HCT116 (cell line): Measurements from ENCODE around the gene ZNF274. TPM values are rescaled to one million over a fixed set of nuclear protein-coding genes. Genes with fewer than 3 reads are reported as not detected.
A peak's percentile ranks its signal among the peaks of the same experiment; 100 is the strongest.

Experiments used
- ATAC-seq: fragments of 200-7000 bp; cut with Tn5 transposase; 2 replicates; pipeline ENCODE4 v1.9.1; 2020; ENCODE audit warnings: mild to moderate bottlenecking, moderate library complexity
- Bru-seq: library from RNA; stranded (reverse); fragments of 400-500 nt; gene quantifications from one replicate; lab custom pipeline; 2021; lab: Mats Ljungman, UMichigan
- BruChase-seq, 2 experiments: library from RNA; stranded (reverse); fragments of 400-500 nt; gene quantifications; one replicate each; lab custom pipeline; 2021; lab: Mats Ljungman, UMichigan
- BruUV-seq: library from RNA; stranded (reverse); fragments of 400-500 nt; replicated peaks from 2 replicates; lab custom pipeline; 2021; lab: Mats Ljungman, UMichigan
- CTCF ChIA-PET: fragments of 300-600 bp; sonication (Branson Sonifier 250); formaldehyde crosslinking; loops from one replicate; lab custom pipeline; 2021; ENCODE audit warnings: antibody characterized with exemption; lab: Charles Lee
- POLR2A ChIA-PET: fragments of 300-600, 350-600 bp; sonication (Branson Sonifier 250); formaldehyde crosslinking; loops from one replicate; lab custom pipeline; 2021; ENCODE audit warnings: antibody characterized with exemption; lab: Charles Lee
- RAD21 ChIA-PET, 2 experiments: fragments of 300-600 bp; sonication (Branson Sonifier 250); formaldehyde crosslinking; loops; one replicate each; lab custom pipeline; 2023; ENCODE audit warnings: low total read pairs in 2 of 2; ENCODE audit not compliant: uncharacterized antibody in 2 of 2, unreplicated experiment in 2 of 2, low non-redundant PET in 1 of 2; lab: Charles Lee
- DNase-seq: peaks from one replicate; pipeline ENCODE4 v3.0.0-alpha.2; 2010; ENCODE audit warnings: low read depth, low spot score
- H2AFZ ChIP-seq: fragments of 200-600 bp; shearing (Covaris generic), sonication (generic); 2 replicates; pipeline ENCODE4 v1.6.1; 2017; ENCODE audit warnings: low read depth, mixed run types, mixed read lengths, antibody characterized with exemption, low read length; ENCODE audit not compliant: poor library complexity, severe bottlenecking
- H3K27ac ChIP-seq: 2 replicates; pipeline ENCODE4 v1.5.1; 2012; ENCODE audit warnings: low read depth, low read length
- H3K27me3 ChIP-seq: fragments of 200-600 bp; sonication (generic); 2 replicates; pipeline ENCODE4 v1.6.1; 2016; ENCODE audit warnings: mixed run types, low read length, mixed read lengths; ENCODE audit not compliant: insufficient read depth
- H3K36me3 ChIP-seq, 2 experiments: fragments of 200-500 bp in 1 of 2; fragments of 200-600 bp in 1 of 2; sonication (Bioruptor generic) in 1 of 2; sonication (generic) in 1 of 2; 2 replicates each; pipeline versions ENCODE4 v1.5.1 to v1.6.1; 2014 to 2016; ENCODE audit warnings: low read length in 2 of 2, inconsistent platforms in 1 of 2, mixed read lengths in 1 of 2, mixed run types in 1 of 2; ENCODE audit not compliant: insufficient read depth in 2 of 2, control insufficient read depth in 1 of 2
- H3K4me1 ChIP-seq, 2 experiments: fragments of 200-600 bp in 1 of 2; sonication (generic) in 1 of 2; 2 replicates each; pipeline versions ENCODE4 v1.5.1 to v1.6.1; 2012 to 2017; ENCODE audit warnings: low read length in 2 of 2, inconsistent platforms in 1 of 2, mild to moderate bottlenecking in 1 of 2, mixed read lengths in 1 of 2, mixed run types in 1 of 2, moderate library complexity in 1 of 2; ENCODE audit not compliant: insufficient read depth in 2 of 2, control insufficient read depth in 1 of 2
- H3K4me2 ChIP-seq: fragments of 200-600 bp; sonication (generic); 2 replicates; pipeline ENCODE4 v1.6.1; 2017; ENCODE audit warnings: mixed run types, low read length, mixed read lengths
- H3K4me3 ChIP-seq, 2 experiments: fragments of 200-600 bp in 1 of 2; sonication (generic) in 1 of 2; replicated peaks in 1 of 2; 2 replicates each; pipeline ENCODE4 v1.5.1; 2011 to 2016; ENCODE audit warnings: low read length in 2 of 2, control low read depth in 1 of 2, low read depth in 1 of 2, mild to moderate bottlenecking in 1 of 2, mixed read lengths in 1 of 2, mixed run types in 1 of 2
- H3K79me2 ChIP-seq: fragments of 200-600 bp; sonication (generic); 2 replicates; pipeline ENCODE4 v1.6.1; 2017; ENCODE audit warnings: mild to moderate bottlenecking, mixed run types, low read length, moderate library complexity, mixed read lengths; ENCODE audit not compliant: insufficient read depth
- H3K9ac ChIP-seq: fragments of 200-600 bp; sonication (generic); 2 replicates; pipeline ENCODE4 v1.6.1; 2016; ENCODE audit warnings: low read length, mixed read lengths
- H3K9me2 ChIP-seq: fragments of 200-600 bp; sonication (generic), shearing (Covaris generic); 2 replicates; pipeline ENCODE4 v1.6.1; 2017; ENCODE audit warnings: mixed run types, mild to moderate bottlenecking, moderate library complexity; ENCODE audit not compliant: insufficient read depth
- H3K9me3 ChIP-seq, 2 experiments: fragments of 200-500 bp in 1 of 2; fragments of 200-600 bp in 1 of 2; sonication (Bioruptor generic) in 1 of 2; sonication (generic) in 1 of 2; 2 replicates each; pipeline ENCODE4 v1.6.1; 2014 to 2017; ENCODE audit warnings: low read length in 2 of 2, mixed read lengths in 2 of 2, inconsistent platforms in 1 of 2, low read depth in 1 of 2, mild to moderate bottlenecking in 1 of 2, mixed run types in 1 of 2, moderate library complexity in 1 of 2; ENCODE audit not compliant: control insufficient read depth in 1 of 2, insufficient read depth in 1 of 2
- H4K20me1 ChIP-seq: fragments of 200-600 bp; sonication (generic), shearing (Covaris generic); 2 replicates; pipeline ENCODE4 v1.6.1; 2017; ENCODE audit warnings: mixed run types, mild to moderate bottlenecking, moderate library complexity; ENCODE audit not compliant: insufficient read depth
- CBX3 ChIP-seq: IDR thresholded peaks from 2 replicates; pipeline ENCODE4 v1.6.1; 2012; ENCODE audit warnings: low read depth
- CEBPB ChIP-seq: IDR thresholded peaks from 2 replicates; pipeline ENCODE4 v1.6.1; 2012; ENCODE audit warnings: low read depth
- EGR1 ChIP-seq: IDR thresholded peaks from 2 replicates; pipeline ENCODE4 v1.6.1; 2012; ENCODE audit warnings: low read depth
- ELF1 ChIP-seq: IDR thresholded peaks from 2 replicates; pipeline ENCODE4 v1.6.1; 2012; ENCODE audit warnings: low read depth, borderline replicate concordance
- EZH2phosphoT487 ChIP-seq: fragments of 200-600 bp; IDR thresholded peaks from 2 replicates; pipeline ENCODE4 v1.6.1; 2018; ENCODE audit warnings: antibody characterized with exemption, borderline replicate concordance
- FOSL1 ChIP-seq: IDR thresholded peaks from 2 replicates; pipeline ENCODE4 v1.6.1; 2012; ENCODE audit warnings: low read depth
- POLR2A ChIP-seq: IDR thresholded peaks from 2 replicates; pipeline ENCODE4 v1.7.0; 2011; ENCODE audit warnings: borderline replicate concordance; ENCODE audit not compliant: insufficient read depth, insufficient read length; ENCODE audit errors: extremely low read depth
- POLR2AphosphoS5 ChIP-seq: IDR thresholded peaks from 2 replicates; pipeline ENCODE4 v1.6.1; 2011; ENCODE audit warnings: mild to moderate bottlenecking, low read depth, low read length, moderate library complexity
- SIN3A ChIP-seq: IDR thresholded peaks from 2 replicates; pipeline ENCODE4 v1.6.1; 2012; ENCODE audit warnings: low read depth
- SRF ChIP-seq: IDR thresholded peaks from 2 replicates; pipeline ENCODE4 v1.6.1; 2012; ENCODE audit warnings: low read depth
- ZFX ChIP-seq: fragments of 450-650 bp; IDR thresholded peaks from 2 replicates; pipeline ENCODE4 v1.6.1; 2017
- intact Hi-C: fragments of 100-400 bp; cut with micrococcal nuclease; formaldehyde crosslinking; loops from 2 replicates; pipeline ENCODE4 v1.10.0; 2022
- long read RNA-seq: library from polyadenylated mRNA; unstranded; transcript quantifications from one replicate; pipeline ENCODE4 v2.0.0, GENCODE V29; 2021; ENCODE audit not compliant: unreplicated experiment
- polyA plus RNA-seq: library from polyadenylated mRNA; unstranded; fragments of >200 nt; gene quantifications from 2 replicates; pipeline ENCODE4 v1.2.1, GENCODE V29; 2012; ENCODE audit warnings: missing spikeins
- total RNA-seq: library from RNA; stranded (reverse); gene quantifications from one replicate; pipeline ENCODE4 v1.2.1, GENCODE V29; 2021; ENCODE audit not compliant: unreplicated experiment
- TF ChIP-seq, protein P1 (sequence below): IDR thresholded peaks from 2 replicates; pipeline ENCODE4 v1.6.1; 2012; ENCODE audit warnings: low read depth
- TF ChIP-seq, protein P2 (sequence below): IDR thresholded peaks from 2 replicates; pipeline ENCODE4 v1.6.1; 2011; ENCODE audit warnings: mild to moderate bottlenecking, low read length, moderate library complexity; ENCODE audit not compliant: insufficient replicate concordance; ENCODE audit errors: extremely low read depth
- TF ChIP-seq, protein P3 (sequence below), 3 experiments: fragments of 200-600 bp in 1 of 3; sonication (generic) in 1 of 3; IDR thresholded peaks in 2 of 3; conservative IDR thresholded peaks in 1 of 3; 2 replicates each; pipeline ENCODE4 v1.5.1; 2012 to 2017; ENCODE audit warnings: low read depth in 2 of 3, low read length in 2 of 3, antibody characterized with exemption in 1 of 3, borderline replicate concordance in 1 of 3, control low read depth in 1 of 3, mild to moderate bottlenecking in 1 of 3, mixed read lengths in 1 of 3, mixed run types in 1 of 3, moderate library complexity in 1 of 3; ENCODE audit not compliant: insufficient read depth in 1 of 3
- TF ChIP-seq, protein P4 (sequence below): IDR thresholded peaks from 2 replicates; pipeline ENCODE4 v1.6.1; 2012

Gene ZNF274
- 7.8 TPM for total RNA-seq
- polyA plus RNA-seq, result 8.0 and 10.1 TPM in 2 replicates
- Bru-seq, nascent RNA, result percentile 68 among the genes with signal in this experiment
- percentile 53 among the genes with signal in this experiment for BruChase-seq, experiment 1, labeled RNA remaining after a 6-hour chase
- BruChase-seq, experiment 2, labeled RNA remaining after a 2-hour chase, result percentile 61 among the genes with signal in this experiment
- long read RNA-seq, transcript ZNF274-212 (8 exons, 2,538 nt), result major isoform, 14 of 31 reads
- long read RNA-seq, partial matches to known transcripts, result 6 of 31 reads
- long read RNA-seq, other reads (novel, unspliced or antisense), result 9 of 31 reads

DNA sequence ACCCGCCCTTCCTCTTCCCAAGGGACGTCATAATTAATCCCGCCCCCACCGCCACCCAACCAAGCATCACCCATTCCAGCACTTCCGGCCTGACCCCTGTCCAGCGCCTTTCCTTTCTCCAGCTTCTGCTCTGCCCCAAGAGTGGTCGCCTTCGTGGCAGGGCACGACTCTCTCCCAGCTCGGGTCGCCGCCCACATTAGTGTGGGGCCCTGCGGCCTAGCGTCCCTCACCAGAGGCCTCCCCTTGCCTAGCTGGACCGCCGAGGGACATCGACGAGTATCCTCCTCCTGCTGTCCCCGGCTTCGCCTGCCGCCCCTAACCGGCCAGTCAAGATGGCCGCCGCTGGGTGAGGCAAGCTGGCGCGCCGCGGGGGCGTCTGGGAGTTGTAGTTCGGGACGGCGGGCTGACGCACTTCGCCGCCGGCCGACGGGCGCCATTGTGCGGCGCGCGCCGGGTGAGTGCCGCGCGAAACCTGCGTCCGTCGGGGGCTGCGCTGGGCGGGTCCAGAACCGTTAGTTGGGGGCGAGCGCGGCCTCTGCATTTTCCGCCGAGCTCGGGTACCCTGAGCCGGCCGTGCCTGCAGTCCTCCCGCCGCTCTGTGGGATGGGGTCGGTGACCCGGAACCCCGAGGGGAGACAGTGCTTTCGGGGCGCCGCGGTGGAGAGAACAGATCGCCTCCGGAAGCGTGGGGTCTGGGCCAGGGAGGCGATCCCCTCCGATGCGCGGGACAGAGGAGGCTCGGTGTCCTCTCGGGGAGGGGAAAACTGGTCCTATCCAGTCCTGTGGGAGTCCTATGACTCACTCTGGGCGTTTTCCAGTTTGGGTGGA lies at the start of gene ZNF274:
ZNF274 (plus strand) TSS at position 73 of the 828 bp plus-strand sequence. CDS start 905 bp downstream, outside the sequence.
- POLR2A ChIA-PET, result interaction anchor here (0.6 to 1.5 kb wide), 4 partner anchors 10 to 180 kb away, joined by 3 to 5 read pairs (median 4); partner anchors contain the start of genes ZNF497 and ZNF8
- ATAC-seq (peak; percentile 86), DNase-seq (peak; percentile 73)
- H3K36me3 ChIP-seq, result no peaks in the 10 kb centered on the region
- intact Hi-C loops, result no loop called here
- CTCF ChIA-PET, result interaction anchor here (1.0 kb wide), 1 partner anchor 36 kb away, joined by 3 read pairs; no protein-coding TSS in a partner anchor
- H3K9ac ChIP-seq, result peak within 1 kb of the TSS; percentile 70
- RAD21 ChIA-PET, result interaction anchor here in 1 of 2 experiments (1.0 kb wide), 1 partner anchor 179 kb away, joined by 5 read pairs; the partner anchor contains the start of gene ZNF497
- peaks cover 19 to 25% of the 10 kb centered on the region in 2 experiments; a peak in 2 of 4 replicates for H3K9me3 ChIP-seq
- no peak within 1 kb of the TSS for H2AFZ ChIP-seq
- no peaks in the 10 kb centered on the region for H4K20me1 ChIP-seq
- H3K27me3 ChIP-seq, result no peaks in the 10 kb centered on the region
- peaks cover 0 to 8% of the 10 kb centered on the region in 2 experiments; a peak in 1 of 4 replicates for H3K4me1 ChIP-seq
- H3K4me2 ChIP-seq, result peak within 1 kb of the TSS; percentile 77
- H3K79me2 ChIP-seq, result peaks cover 5% of the 10 kb centered on the region
- no TSS peak for BruUV-seq
- peak within 1 kb of the TSS; percentile 64 to 67 for H3K4me3 ChIP-seq
- peak within 1 kb of the TSS; percentile 94 for H3K27ac ChIP-seq
- no peaks in the 10 kb centered on the region for H3K9me2 ChIP-seq
- TF ChIP-seq EGR1, result 0 out of 2 replicates have a peak, but pooled peaks have one; percentile 37
- peak; percentile 60 for TF ChIP-seq FOSL1
- no peak; the same call in 1 of the 2 replicates for TF ChIP-seq CBX3
- TF ChIP-seq, protein P1, sequence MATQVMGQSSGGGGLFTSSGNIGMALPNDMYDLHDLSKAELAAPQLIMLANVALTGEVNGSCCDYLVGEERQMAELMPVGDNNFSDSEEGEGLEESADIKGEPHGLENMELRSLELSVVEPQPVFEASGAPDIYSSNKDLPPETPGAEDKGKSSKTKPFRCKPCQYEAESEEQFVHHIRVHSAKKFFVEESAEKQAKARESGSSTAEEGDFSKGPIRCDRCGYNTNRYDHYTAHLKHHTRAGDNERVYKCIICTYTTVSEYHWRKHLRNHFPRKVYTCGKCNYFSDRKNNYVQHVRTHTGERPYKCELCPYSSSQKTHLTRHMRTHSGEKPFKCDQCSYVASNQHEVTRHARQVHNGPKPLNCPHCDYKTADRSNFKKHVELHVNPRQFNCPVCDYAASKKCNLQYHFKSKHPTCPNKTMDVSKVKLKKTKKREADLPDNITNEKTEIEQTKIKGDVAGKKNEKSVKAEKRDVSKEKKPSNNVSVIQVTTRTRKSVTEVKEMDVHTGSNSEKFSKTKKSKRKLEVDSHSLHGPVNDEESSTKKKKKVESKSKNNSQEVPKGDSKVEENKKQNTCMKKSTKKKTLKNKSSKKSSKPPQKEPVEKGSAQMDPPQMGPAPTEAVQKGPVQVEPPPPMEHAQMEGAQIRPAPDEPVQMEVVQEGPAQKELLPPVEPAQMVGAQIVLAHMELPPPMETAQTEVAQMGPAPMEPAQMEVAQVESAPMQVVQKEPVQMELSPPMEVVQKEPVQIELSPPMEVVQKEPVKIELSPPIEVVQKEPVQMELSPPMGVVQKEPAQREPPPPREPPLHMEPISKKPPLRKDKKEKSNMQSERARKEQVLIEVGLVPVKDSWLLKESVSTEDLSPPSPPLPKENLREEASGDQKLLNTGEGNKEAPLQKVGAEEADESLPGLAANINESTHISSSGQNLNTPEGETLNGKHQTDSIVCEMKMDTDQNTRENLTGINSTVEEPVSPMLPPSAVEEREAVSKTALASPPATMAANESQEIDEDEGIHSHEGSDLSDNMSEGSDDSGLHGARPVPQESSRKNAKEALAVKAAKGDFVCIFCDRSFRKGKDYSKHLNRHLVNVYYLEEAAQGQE, result no peak
- TF ChIP-seq, protein P2, sequence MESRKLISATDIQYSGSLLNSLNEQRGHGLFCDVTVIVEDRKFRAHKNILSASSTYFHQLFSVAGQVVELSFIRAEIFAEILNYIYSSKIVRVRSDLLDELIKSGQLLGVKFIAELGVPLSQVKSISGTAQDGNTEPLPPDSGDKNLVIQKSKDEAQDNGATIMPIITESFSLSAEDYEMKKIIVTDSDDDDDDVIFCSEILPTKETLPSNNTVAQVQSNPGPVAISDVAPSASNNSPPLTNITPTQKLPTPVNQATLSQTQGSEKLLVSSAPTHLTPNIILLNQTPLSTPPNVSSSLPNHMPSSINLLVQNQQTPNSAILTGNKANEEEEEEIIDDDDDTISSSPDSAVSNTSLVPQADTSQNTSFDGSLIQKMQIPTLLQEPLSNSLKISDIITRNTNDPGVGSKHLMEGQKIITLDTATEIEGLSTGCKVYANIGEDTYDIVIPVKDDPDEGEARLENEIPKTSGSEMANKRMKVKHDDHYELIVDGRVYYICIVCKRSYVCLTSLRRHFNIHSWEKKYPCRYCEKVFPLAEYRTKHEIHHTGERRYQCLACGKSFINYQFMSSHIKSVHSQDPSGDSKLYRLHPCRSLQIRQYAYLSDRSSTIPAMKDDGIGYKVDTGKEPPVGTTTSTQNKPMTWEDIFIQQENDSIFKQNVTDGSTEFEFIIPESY, result no peak
- TF ChIP-seq, protein P3, sequence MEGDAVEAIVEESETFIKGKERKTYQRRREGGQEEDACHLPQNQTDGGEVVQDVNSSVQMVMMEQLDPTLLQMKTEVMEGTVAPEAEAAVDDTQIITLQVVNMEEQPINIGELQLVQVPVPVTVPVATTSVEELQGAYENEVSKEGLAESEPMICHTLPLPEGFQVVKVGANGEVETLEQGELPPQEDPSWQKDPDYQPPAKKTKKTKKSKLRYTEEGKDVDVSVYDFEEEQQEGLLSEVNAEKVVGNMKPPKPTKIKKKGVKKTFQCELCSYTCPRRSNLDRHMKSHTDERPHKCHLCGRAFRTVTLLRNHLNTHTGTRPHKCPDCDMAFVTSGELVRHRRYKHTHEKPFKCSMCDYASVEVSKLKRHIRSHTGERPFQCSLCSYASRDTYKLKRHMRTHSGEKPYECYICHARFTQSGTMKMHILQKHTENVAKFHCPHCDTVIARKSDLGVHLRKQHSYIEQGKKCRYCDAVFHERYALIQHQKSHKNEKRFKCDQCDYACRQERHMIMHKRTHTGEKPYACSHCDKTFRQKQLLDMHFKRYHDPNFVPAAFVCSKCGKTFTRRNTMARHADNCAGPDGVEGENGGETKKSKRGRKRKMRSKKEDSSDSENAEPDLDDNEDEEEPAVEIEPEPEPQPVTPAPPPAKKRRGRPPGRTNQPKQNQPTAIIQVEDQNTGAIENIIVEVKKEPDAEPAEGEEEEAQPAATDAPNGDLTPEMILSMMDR (IDR thresholded peaks at IDR 0.05 in 2 of 3, conservative IDR thresholded peaks at IDR 0.05 in 1 of 3; ENCODE audit: borderline replicate concordance in 1 of 3, insufficient read depth in 1 of 3, low read depth in 2 of 3, low read length in 2 of 3), result no peak
- TF ChIP-seq EZH2phosphoT487, result no peak
- peak; percentile 34; the same call in 1 of the 2 replicates for TF ChIP-seq ELF1
- TF ChIP-seq, protein P4, sequence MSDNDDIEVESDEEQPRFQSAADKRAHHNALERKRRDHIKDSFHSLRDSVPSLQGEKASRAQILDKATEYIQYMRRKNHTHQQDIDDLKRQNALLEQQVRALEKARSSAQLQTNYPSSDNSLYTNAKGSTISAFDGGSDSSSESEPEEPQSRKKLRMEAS, result peak; percentile 71; the same call in 1 of the 2 replicates
- TF ChIP-seq POLR2AphosphoS5, result peak; percentile 50
- peak; percentile 36 for TF ChIP-seq POLR2A
- TF ChIP-seq SRF, result no peak
- TF ChIP-seq CEBPB, result peak; percentile 17; the same call in 1 of the 2 replicates
- no peak for TF ChIP-seq ZFX
- TF ChIP-seq SIN3A, result peak; percentile 25; the same call in 1 of the 2 replicates
